ENCODE measurements around the gene SNX13.

SNX13 gene

GRCh38 chr7:17940302-17940883, at the start of gene SNX13:
Gene SNX13 (minus strand): TSS chr7:17940494. CDS start chr7:17940295, 199 bp downstream.
- DNase-seq = peak; percentile 94

GRCh38 chr7:17989546-17989945, 49.3 kb upstream of the SNX13 start:
- DNase-seq = peak; percentile 36

- no peak for DNase-seq
Observed at GRCh38 chr7:17988858-17989257, 48.6 kb upstream of the SNX13 start.

- DNase-seq = no peak
Observed at GRCh38 chr7:17988141-17988540, 47.8 kb upstream of the SNX13 start.

GRCh38 chr7:17986851-17987250, 46.6 kb upstream of the SNX13 start:
- DNase-seq = peak; percentile 89

GRCh38 chr7:17985473-17986239, 45.4 kb upstream of the SNX13 start:
- DNase-seq = no peak

GRCh38 chr7:17984288-17984687, 44.0 kb upstream of the SNX13 start:
- DNase-seq = no peak

GRCh38 chr7:17983221-17984062, 43.1 kb upstream of the SNX13 start:
- no peak for DNase-seq

GRCh38 chr7:17976952-17977351, 36.7 kb upstream of the SNX13 start:
- DNase-seq = no peak

GRCh38 chr7:17971411-17971810, 31.1 kb upstream of the SNX13 start:
- DNase-seq = no peak

- no peak for DNase-seq
Observed at GRCh38 chr7:17968791-17969715, 28.8 kb upstream of the SNX13 start.

- DNase-seq = no peak
Observed at GRCh38 chr7:17966706-17967105, 26.4 kb upstream of the SNX13 start.

- DNase-seq = peak; percentile 57
Observed at GRCh38 chr7:17965603-17966002, 25.3 kb upstream of the SNX13 start.

GRCh38 chr7:17963281-17963680, 23.0 kb upstream of the SNX13 start:
- peak; percentile 56 for DNase-seq

GRCh38 chr7:17962652-17963051, 22.4 kb upstream of the SNX13 start:
- no peak for DNase-seq

GRCh38 chr7:17957871-17958270, 17.6 kb upstream of the SNX13 start:
- DNase-seq = no peak

GRCh38 chr7:17952387-17952786, 12.1 kb upstream of the SNX13 start:
- DNase-seq = no peak

- no peak for DNase-seq
Observed at GRCh38 chr7:17951742-17952254, 11.5 kb upstream of the SNX13 start.

- DNase-seq = no peak
Observed at GRCh38 chr7:17948526-17949238, 8.4 kb upstream of the SNX13 start.

GRCh38 chr7:17947620-17948019, 7.3 kb upstream of the SNX13 start:
- DNase-seq = no peak

GRCh38 chr7:17946591-17946990, 6.3 kb upstream of the SNX13 start:
- DNase-seq = no peak

- no peak for DNase-seq
Observed at GRCh38 chr7:17944720-17945119, 4.4 kb upstream of the SNX13 start.

Data from EL (cell line).